WTC11 (cell line): ENCODE data around the gene COL5A1. TPM values are rescaled to one million over a fixed set of nuclear protein-coding genes. Genes with fewer than 3 reads are reported as not detected.

Source experiments
- ATAC-seq: fragments of 200-7000 bp; cut with Tn5 transposase; 2 replicates; pipeline ENCODE4 v1.10.0; 2021; ENCODE audit warnings: mild to moderate bottlenecking, moderate library complexity
- CTCF ChIA-PET: fragments of 300-600 bp; sonication (Branson Sonifier 250); formaldehyde crosslinking; loops from one replicate; lab custom pipeline; 2021; ENCODE audit warnings: antibody characterized with exemption; lab: Charles Lee
- POLR2A ChIA-PET: fragments of 350-600 bp; sonication (Branson Sonifier 250); formaldehyde crosslinking; loops from one replicate; lab custom pipeline; 2021; ENCODE audit warnings: antibody characterized with exemption; lab: Charles Lee
- DNase-seq: peaks from one replicate; pipeline ENCODE4 v3.0.0; 2021; ENCODE audit warnings: low spot score
- H3K27ac Mint-ChIP-seq: 2 replicates; pipeline ENCODE4 v1.8.0; 2021; ENCODE audit warnings: mixed read lengths
- H3K27me3 Mint-ChIP-seq: 2 replicates; pipeline ENCODE4 v1.8.0; 2021; ENCODE audit warnings: low read depth, mild to moderate bottlenecking, moderate library complexity, mixed read lengths
- H3K36me3 Mint-ChIP-seq: 2 replicates; pipeline ENCODE4 v1.8.0; 2021; ENCODE audit warnings: mixed read lengths
- H3K4me1 Mint-ChIP-seq: 2 replicates; pipeline ENCODE4 v1.8.0; 2022; ENCODE audit warnings: mixed read lengths
- H3K4me3 Mint-ChIP-seq: 2 replicates; pipeline ENCODE4 v1.8.0; 2021; ENCODE audit warnings: mild to moderate bottlenecking, moderate library complexity, mixed read lengths
- H3K9me3 Mint-ChIP-seq: 2 replicates; pipeline ENCODE4 v1.8.0; 2021; ENCODE audit warnings: mixed read lengths
- FOXP1 ChIP-seq: sonication (generic); formaldehyde crosslinking; IDR thresholded peaks from 2 replicates; pipeline ENCODE4 v1.8.0; 2022; ENCODE audit warnings: missing genetic modification reagents, mild to moderate bottlenecking, moderate library complexity, borderline replicate concordance
- KAT7 ChIP-seq: sonication (generic); formaldehyde crosslinking; IDR thresholded peaks from 2 replicates; pipeline ENCODE4 v1.8.1; 2023; ENCODE audit warnings: missing genetic modification reagents, mild to moderate bottlenecking, borderline replicate concordance
- NFYB ChIP-seq: sonication (generic); formaldehyde crosslinking; conservative IDR thresholded peaks from 2 replicates; pipeline ENCODE4 v1.8.0; 2022; ENCODE audit warnings: low read depth, missing genetic modification reagents
- NR1H2 ChIP-seq: sonication (generic); formaldehyde crosslinking; IDR thresholded peaks from 2 replicates; pipeline ENCODE4 v1.9.0; 2021; ENCODE audit warnings: mild to moderate bottlenecking, moderate library complexity, missing genetic modification reagents
- SP1 ChIP-seq: sonication (generic); formaldehyde crosslinking; conservative IDR thresholded peaks from 2 replicates; pipeline ENCODE4 v1.8.1; 2022; ENCODE audit warnings: missing genetic modification reagents
- STAT6 ChIP-seq: sonication (generic); formaldehyde crosslinking; conservative IDR thresholded peaks from 2 replicates; pipeline ENCODE4 v1.8.1; 2023; ENCODE audit warnings: mild to moderate bottlenecking, low read depth, missing genetic modification reagents, moderate library complexity
- TP53 ChIP-seq: sonication (generic); formaldehyde crosslinking; IDR thresholded peaks from 2 replicates; pipeline ENCODE4 v1.8.1; 2023; ENCODE audit warnings: mild to moderate bottlenecking, missing genetic modification reagents
- ZNF219 ChIP-seq: sonication (generic); formaldehyde crosslinking; IDR thresholded peaks from 2 replicates; pipeline ENCODE4 v1.8.0; 2023; ENCODE audit warnings: missing genetic modification reagents, mild to moderate bottlenecking, borderline replicate concordance
- ZNF423 ChIP-seq: fragments of 250-450 bp; sonication (Bioruptor Pico); IDR thresholded peaks from 2 replicates; pipeline ENCODE4 v2.1.2; 2022; ENCODE audit warnings: mild to moderate bottlenecking, moderate library complexity
- ZNF425 ChIP-seq: fragments of 250-450 bp; sonication (Bioruptor Pico); conservative IDR thresholded peaks from 2 replicates; pipeline ENCODE4 v1.9.0; 2021; ENCODE audit warnings: mild to moderate bottlenecking
- total RNA-seq: library from RNA; stranded (reverse); gene quantifications from 3 replicates; pipeline ENCODE4 v1.2.3, GENCODE V29; 2021
- TF ChIP-seq, protein P1 (sequence below): sonication (generic); formaldehyde crosslinking; conservative IDR thresholded peaks from 2 replicates; pipeline ENCODE4 v1.8.1; 2022; ENCODE audit warnings: mild to moderate bottlenecking, missing genetic modification reagents
- TF ChIP-seq, protein P2 (sequence below): sonication (generic); formaldehyde crosslinking; IDR thresholded peaks from 2 replicates; pipeline ENCODE4 v1.8.0; 2023; ENCODE audit warnings: missing genetic modification reagents, mild to moderate bottlenecking, borderline replicate concordance
- TF ChIP-seq, protein P3 (sequence below): sonication (generic); formaldehyde crosslinking; IDR thresholded peaks from 2 replicates; pipeline ENCODE4 v1.8.1; 2022; ENCODE audit warnings: missing genetic modification reagents, borderline replicate concordance
- TF ChIP-seq, protein P4 (sequence below): sonication (generic); formaldehyde crosslinking; IDR thresholded peaks from 2 replicates; pipeline ENCODE4 v1.8.0; 2022; ENCODE audit warnings: mild to moderate bottlenecking, missing genetic modification reagents

The COL5A1 gene
- total RNA-seq, 1 experiment from 2014 or later, result 13.5 TPM

DNA sequence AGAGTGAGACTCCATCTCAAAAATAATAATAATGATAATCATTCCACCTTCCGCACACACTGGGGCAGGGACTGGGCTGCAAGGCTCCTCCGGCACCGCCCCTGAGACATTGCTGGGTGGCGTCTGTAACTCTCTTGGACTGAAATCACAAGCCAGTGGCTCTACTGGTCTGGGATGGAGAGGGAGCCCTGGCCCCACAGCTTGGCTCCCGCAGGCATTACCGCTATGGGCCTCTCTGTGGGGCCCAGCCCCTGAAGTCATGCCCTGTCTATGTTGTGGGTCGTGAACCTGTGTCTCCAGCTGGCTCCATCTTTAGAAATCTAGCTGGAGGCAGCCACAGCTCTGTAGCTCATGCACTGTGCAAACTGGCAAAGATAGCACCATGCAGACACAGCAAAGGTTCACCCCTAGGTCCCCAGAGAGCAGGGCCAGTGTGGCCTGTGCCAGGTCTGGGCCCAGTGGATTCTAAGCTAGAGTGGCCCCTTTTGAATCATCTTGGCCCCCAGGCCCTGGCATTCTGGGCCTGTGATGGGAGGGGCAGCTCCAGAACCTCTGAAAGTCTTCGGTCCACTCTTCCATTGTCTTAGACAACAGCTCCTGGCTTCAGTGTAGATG, 36.1 kb upstream of the COL5A1 start:
- no peaks in the 10 kb centered on the region for H3K36me3 Mint-ChIP-seq
- CTCF ChIA-PET, result no interaction called here
- H3K4me1 Mint-ChIP-seq, result no peaks in the 10 kb centered on the region

More for the DNA sequence above, 36.1 kb upstream of the COL5A1 start:
- no peak overlapping the region for H3K27ac Mint-ChIP-seq
- TF ChIP-seq NFYB (CRISPR knock-in tag) (no peak), ZNF423 (CRISPR knock-in tag) (no peak), NR1H2 (CRISPR knock-in tag) (no peak), TP53 (no peak), ZNF425 (CRISPR knock-in tag) (no peak), FOXP1 (CRISPR knock-in tag) (no peak), SP1 (CRISPR knock-in tag) (no peak), STAT6 (CRISPR knock-in tag) (no peak), ZNF219 (CRISPR knock-in tag) (no peak), KAT7 (no peak)
- TF ChIP-seq, protein P1, sequence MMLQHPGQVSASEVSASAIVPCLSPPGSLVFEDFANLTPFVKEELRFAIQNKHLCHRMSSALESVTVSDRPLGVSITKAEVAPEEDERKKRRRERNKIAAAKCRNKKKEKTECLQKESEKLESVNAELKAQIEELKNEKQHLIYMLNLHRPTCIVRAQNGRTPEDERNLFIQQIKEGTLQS (CRISPR knock-in tag), result no peak
- TF ChIP-seq, protein P2, sequence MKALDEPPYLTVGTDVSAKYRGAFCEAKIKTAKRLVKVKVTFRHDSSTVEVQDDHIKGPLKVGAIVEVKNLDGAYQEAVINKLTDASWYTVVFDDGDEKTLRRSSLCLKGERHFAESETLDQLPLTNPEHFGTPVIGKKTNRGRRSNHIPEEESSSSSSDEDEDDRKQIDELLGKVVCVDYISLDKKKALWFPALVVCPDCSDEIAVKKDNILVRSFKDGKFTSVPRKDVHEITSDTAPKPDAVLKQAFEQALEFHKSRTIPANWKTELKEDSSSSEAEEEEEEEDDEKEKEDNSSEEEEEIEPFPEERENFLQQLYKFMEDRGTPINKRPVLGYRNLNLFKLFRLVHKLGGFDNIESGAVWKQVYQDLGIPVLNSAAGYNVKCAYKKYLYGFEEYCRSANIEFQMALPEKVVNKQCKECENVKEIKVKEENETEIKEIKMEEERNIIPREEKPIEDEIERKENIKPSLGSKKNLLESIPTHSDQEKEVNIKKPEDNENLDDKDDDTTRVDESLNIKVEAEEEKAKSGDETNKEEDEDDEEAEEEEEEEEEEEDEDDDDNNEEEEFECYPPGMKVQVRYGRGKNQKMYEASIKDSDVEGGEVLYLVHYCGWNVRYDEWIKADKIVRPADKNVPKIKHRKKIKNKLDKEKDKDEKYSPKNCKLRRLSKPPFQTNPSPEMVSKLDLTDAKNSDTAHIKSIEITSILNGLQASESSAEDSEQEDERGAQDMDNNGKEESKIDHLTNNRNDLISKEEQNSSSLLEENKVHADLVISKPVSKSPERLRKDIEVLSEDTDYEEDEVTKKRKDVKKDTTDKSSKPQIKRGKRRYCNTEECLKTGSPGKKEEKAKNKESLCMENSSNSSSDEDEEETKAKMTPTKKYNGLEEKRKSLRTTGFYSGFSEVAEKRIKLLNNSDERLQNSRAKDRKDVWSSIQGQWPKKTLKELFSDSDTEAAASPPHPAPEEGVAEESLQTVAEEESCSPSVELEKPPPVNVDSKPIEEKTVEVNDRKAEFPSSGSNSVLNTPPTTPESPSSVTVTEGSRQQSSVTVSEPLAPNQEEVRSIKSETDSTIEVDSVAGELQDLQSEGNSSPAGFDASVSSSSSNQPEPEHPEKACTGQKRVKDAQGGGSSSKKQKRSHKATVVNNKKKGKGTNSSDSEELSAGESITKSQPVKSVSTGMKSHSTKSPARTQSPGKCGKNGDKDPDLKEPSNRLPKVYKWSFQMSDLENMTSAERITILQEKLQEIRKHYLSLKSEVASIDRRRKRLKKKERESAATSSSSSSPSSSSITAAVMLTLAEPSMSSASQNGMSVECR (CRISPR knock-in tag), result no peak
- TF ChIP-seq, protein P3, sequence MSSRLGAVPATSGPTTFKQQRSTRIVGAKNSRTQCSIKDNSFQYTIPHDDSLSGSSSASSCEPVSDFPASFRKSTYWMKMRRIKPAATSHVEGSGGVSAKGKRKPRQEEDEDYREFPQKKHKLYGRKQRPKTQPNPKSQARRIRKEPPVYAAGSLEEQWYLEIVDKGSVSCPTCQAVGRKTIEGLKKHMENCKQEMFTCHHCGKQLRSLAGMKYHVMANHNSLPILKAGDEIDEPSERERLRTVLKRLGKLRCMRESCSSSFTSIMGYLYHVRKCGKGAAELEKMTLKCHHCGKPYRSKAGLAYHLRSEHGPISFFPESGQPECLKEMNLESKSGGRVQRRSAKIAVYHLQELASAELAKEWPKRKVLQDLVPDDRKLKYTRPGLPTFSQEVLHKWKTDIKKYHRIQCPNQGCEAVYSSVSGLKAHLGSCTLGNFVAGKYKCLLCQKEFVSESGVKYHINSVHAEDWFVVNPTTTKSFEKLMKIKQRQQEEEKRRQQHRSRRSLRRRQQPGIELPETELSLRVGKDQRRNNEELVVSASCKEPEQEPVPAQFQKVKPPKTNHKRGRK, result no peak
- TF ChIP-seq, protein P4, sequence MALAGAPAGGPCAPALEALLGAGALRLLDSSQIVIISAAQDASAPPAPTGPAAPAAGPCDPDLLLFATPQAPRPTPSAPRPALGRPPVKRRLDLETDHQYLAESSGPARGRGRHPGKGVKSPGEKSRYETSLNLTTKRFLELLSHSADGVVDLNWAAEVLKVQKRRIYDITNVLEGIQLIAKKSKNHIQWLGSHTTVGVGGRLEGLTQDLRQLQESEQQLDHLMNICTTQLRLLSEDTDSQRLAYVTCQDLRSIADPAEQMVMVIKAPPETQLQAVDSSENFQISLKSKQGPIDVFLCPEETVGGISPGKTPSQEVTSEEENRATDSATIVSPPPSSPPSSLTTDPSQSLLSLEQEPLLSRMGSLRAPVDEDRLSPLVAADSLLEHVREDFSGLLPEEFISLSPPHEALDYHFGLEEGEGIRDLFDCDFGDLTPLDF (CRISPR knock-in tag), result no peak
- TF ChIP-seq, all 79 proteins: peak for 0
- Mint-ChIP-seq H3K9me3 (no peaks in the 10 kb centered on the region), H3K27me3 (no peaks in the 10 kb centered on the region), H3K4me3 (no peak overlapping the region)
- POLR2A ChIA-PET, result no interaction called here
- DNase-seq (no peak), ATAC-seq (no peak)
